ENCODE data around the gene SPRR4.
"Not testable (repeated sequence)": the region's sequence is repeated elsewhere in the genome, so short reads cannot be mapped to it uniquely, and the experiment has no call there.

SPRR4 gene

DNA sequence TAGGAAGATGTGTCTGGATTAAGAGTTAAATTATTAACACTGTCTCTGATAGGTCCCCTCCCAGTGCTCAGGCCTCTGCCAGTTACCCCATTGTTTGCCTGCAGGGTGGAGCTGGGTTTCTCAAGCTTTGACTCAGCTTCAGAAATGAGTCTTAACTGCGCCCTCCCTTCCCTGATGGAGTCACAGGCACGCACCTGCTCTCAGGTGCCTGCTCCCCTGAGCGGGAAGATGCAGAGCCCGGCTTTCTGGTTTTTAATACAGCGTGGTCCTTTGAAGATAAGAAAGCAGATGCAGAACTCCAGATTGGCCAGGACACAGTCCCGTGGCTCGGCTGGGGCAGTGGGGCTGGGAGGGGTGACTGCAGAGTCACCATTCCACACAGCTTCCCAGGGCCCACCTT, 3.2 kb upstream of the SPRR4 start:
- DNase-seq: no peak

DNA sequence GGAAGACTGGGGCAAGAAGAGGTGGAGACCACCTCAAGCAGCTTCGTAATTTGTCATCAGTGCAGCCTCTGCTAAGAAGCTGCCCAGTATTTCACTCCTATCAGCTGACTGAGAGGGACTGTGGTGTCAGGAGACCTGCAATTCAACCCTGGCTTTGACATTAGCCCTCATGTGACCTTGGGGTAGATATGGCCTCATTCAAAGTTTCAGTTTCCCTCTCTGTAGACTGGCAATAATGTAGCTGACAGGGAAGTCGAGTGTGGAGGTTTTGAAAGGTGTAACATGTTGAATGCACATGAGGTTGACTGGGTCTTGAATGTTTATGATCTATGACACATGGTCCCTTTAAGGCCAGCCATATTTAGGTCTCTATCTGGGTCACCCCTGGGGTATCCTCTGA, 2.2 kb upstream of the SPRR4 start:
- no peak for DNase-seq

DNA sequence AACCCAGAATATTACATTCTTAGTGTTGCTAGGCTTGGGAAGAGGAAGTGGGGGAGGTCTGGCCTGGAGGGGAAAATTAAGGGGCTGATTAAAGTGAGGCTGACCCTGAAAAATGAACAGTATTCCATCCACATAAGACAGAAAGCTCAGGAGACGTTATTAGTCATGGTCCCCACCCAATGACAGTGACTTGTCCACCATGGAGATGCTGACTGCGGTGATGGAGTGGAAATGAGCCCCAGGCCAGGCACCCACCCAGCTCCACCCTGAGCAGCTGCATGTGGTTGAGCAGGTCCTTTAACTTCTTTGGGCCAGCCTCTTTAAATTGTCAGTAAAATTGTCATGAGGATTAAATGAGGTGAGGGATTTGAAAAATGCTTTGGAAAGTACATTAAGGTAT, 1.4 kb upstream of the SPRR4 start:
- no peak for DNase-seq

DNA sequence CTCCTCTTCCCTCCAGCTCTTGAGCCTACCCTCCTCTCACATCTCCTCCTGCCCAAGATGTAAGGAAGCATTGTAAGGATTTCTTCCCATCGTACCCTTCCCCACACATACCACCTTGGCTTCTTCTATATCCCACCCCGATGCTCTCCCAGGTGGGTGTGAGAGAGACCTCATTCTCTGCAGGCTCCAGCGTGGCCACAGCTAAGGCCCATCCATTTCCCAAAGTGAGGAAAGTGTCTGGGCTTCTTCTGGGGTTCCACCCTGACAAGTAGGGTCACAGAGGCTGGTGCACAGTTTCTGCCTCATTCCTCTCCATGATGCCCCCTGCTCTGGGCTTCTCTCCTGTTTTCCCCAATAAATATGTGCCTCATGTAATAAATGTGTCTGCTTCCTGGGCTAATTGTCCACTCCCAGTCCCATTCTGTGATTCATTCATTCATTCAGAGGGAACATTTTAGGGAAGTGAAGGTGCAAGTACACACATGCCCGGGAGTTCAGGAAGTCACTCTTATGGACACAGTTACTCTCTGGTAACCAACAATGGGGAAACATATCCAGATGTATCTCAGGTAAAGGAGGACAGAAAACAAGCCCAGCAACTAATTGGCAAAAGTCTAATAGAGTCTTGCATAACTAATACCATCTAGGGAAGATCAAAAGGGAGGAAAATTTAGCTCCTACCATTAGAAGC, 1.9 kb downstream of the SPRR4 start:
- no peak for DNase-seq

DNA sequence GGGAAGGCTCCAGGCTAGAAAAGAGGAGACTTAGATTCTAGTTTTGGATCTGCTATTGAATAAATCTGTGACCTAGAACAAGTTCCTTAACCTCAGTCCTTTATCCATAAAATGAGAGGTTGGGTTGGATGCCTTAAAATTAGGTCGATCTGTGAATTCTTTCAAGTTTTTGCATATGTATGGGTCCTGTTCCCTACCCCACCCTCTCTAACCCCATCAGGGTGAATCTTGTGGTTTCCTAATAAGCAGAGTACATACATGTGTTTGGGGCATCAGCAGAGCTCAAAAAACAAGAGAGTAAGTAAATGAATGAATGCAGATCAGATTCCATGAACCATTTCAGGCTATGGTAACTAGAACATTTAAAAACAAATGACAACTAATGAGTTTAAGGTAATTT, 6.2 kb downstream of the SPRR4 start:
- no peak for DNase-seq

DNA sequence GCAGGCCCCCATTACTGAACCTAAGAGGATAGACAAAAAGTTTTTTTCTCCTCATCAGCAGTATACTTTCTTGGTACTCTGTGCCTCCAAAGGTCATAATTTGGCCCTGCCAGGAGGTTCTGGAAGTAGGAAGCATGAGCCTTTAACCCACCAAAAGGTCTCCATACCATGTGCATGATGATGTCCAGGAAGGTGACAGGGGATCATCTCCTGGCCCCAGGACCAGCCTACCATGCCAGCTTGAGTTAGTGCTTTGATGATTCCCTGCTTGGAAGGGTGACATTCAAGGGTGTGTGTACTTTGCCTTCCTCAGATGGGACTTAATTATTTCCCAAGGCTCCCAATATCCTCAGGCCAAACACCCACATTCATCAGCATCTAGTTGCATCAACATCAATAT, 7.2 kb downstream of the SPRR4 start:
- no peak for DNase-seq

DNA sequence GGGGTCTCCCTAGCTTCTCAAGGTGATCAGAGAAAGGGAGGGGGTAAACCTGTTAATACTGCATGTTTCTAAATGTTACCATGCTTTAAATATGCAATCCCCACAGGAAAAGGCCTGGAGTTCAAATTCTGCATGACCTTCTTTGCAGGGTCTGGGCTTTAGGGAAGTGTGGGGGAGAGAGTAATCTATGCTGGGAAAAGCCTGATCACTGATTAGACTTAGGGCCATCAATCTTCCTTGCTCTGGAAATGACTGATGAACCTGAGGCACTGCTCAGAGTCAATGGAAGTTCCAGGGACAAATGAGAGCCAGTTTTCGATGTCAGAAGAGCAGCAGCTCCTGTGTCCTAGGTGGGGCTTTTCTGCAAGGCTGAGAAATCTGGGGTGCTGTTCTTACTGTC, 10.2 kb downstream of the SPRR4 start:
- no peak for DNase-seq

DNA sequence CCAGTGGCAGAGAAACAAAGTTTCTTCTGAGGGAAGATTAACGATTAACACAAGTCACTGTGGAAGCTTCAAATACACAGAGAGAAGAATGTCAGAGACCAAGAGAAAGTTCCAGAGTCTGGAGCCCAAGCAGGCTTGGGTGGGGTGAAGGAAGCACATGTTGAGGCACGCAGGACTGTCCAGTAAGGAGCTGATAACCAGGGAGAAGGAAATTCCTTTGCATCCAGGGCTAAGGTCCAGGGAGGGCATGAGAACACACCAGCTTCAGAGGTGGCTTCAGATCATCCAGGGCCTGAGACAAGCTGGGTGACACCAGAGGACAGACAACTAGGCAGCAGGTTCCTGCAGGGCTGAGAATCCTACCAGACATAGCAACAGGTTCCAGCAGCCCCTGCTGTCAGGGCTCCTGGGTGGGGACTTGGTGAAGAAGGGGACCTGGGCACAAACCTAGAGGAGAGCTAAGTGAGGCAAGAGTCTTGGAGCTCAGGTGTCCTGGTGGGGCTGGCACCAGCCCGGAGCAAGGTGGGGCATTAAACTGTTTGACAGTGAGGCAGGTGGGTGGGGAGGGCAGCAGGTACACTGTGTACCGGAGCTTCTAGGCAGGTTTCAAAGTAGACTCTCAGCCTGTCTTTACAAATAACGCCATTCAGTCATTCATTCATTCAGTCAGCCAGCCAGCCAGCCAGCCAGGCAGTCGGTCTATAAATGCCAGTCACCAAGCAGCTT, 10.9 kb downstream of the SPRR4 start:
- DNase-seq: no peak

DNA sequence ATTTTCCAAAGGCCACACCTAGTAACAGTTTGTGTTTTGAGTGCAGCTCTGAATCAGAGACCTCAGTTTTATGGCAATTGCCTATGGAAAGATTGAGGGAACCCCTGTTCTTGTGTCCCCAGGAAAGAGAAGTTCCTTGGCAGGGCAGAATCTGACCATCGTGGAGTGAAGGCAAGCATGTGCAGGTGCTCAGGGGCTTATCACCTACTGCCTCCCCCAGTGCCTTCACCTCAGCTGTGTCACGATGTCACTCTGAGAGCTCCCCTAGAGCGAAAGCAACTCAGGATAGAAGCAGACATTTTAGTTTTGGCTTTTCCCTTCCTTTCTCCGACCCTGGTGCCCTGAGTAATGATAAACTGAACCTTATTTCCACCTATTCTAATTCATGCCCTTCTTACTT, 11.6 kb downstream of the SPRR4 start:
- no peak for DNase-seq

DNA sequence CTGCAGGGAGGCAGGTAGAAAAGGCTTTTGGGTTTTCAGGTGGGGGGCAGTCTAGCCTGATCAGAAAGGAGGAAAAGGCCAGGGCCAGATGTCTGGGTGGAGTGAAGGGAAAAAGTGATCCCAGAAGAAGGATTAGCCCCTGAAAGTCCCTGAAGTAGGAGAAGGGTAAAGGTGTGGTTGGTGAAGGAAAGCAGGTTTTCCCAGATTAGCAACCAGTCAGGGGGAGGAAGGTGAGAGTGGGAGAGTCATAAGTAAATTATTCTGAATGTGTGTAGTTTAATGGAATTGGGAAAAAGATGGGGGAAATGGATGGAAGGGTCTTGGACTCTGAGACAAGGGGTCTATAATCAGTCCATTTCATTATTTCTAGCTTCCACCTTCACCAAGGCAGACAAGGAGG, 12.8 kb downstream of the SPRR4 start:
- no peak for DNase-seq

DNA sequence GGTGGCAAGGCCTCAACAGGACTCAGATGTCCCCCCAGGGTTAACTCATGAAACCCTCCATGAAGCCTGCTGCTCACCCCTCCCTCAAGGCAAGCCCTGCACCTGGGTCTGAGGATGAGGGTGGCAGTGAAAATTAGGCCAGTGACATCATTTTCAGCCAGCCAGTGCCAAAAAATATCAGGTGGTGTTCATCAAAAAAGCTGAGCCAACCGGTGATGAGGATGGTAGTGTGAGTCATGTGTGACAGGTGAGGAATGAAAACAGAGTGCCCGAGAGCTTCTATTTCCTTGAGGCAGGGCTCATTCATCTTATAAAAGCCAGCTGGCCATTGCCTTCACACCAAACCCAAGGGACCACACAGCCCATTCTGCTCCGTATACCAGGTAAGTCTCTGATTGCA, 13.3 kb downstream of the SPRR4 start, which contains the start of gene SPRR1A:
SPRR1A (plus strand) TSS at position 339 of the 400 bp plus-strand sequence. CDS start 1,150 bp downstream, outside the sequence.
- no peak for DNase-seq

DNA sequence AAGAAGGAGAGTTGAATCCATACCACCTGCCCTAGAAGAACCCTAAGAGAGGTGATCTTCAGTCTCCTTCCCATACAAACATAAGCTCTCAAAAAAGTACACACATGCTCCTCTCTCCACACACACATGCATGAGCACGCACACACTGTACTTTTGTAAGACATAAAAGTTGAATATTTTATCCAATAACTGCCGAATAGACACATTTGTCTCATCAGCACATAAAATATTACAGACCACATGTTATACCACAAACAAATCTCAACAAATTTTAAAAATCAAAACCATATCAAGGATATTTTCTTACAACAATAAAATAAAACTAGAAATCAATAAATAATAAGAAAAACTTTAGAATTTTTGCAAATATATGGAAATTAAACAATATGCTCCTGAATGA, 16.1 kb downstream of the SPRR4 start:
- no peak for DNase-seq

DNA sequence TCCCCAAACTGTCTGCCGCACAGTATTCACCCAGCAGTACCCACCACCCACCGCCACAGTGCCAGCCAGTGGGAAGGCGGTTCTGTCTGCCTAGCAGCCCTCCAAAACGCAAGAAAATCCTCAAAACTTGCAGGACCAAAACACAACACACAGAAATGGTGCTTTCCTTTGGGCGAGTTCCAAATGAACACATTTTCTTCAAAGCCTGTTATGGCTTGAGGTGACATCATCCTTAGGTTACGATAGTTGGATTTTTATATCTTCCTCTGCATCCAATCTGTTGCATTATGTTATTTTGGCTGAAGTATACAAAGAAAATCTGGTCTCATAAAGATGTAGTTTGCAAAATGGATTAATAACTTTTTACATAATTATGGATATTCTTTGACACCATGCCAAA, 22.7 kb downstream of the SPRR4 start:
- no peak for DNase-seq

DNA sequence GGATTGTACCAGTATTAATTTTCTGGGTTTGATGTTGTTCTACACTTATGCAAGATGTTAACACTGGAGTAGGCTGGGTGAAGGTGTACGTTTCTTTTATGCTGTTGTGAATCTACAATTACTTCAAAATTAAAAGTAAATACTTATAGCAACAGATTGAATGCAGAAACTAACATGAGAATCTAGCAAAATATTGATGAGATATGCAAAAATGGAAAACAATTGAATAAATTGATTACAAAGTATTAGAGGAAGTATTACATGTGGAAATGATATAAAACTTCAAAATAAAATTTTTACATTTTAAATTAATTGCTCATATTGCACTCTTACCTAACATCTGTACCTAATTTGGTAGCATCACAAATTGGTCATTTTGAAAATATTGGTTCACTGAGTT, 25.4 kb downstream of the SPRR4 start:
- no peak for DNase-seq

DNA sequence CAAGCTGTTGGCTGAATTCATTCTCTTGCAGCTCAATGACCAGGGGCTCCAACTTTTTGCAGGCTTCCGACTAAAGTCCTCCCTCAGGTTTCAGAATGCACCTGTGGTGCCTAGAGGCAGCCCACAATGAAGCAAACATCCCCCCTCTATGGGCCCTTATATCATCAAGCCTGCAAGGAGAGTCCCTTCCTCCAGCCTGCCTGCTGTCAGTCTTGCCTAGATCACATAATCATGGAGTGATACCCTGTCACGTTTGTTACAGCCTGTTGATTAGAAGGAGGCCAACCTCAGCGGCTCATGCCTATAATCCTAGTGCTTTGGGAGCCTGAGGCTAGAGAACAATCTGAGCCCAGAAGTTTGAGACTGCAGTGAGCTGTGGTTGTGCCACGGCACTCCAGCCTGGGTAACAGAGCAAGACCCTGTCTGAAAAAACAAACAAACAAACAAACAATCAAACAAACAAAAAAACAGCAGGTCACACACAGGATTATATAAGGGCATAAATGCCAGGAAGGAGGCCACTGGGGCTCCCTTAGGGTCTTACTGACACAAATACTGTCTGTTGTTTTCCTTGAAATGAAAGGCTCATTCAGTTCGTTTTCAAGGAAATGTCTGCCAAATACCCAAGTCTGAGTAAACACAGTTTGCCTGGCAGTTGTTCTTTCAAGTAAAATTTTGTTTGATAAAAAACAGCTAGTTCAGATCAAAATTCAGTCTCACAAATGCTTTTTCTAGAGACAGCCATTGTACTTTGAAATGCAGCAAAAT, 26.4 kb downstream of the SPRR4 start:
- no peak for DNase-seq

DNA sequence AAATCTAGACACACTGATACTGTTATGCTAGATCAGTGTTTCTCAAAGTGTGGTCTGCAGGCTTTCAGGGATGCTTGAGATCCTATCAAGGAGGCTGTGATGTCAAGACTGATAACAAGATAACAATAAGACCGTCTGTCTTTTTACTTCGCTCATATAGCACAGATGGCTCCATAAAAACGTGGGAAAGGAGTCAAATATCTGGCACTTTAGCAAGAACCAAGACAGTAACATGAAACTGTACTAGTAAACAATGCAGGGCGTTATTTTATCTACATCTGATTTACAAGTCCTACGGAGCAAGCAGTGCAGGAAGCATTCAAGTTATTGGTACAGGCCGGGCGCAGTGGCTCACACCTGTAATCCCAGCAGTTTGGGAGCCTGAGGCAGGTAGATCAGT, 27.5 kb downstream of the SPRR4 start:
- DNase-seq: no peak

DNA sequence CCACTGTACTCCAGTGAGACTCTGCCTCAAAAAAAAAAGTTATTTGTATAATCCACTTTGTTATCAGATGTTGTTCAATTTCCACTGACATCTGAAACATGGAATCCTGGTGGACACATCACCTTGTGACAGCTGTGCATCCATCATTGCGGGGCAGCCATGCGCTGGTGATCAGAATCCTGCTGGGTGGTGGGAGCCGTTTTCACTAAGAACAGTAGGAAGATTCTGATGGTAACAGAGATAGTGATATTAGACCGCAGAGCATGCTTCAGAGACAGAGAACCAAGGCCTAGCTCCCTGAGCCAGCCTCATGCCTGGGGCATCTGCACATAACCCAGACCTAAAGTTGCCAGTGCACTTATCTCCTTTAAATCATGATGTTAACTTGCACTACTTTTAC, 28.0 kb downstream of the SPRR4 start:
- no peak for DNase-seq

DNA sequence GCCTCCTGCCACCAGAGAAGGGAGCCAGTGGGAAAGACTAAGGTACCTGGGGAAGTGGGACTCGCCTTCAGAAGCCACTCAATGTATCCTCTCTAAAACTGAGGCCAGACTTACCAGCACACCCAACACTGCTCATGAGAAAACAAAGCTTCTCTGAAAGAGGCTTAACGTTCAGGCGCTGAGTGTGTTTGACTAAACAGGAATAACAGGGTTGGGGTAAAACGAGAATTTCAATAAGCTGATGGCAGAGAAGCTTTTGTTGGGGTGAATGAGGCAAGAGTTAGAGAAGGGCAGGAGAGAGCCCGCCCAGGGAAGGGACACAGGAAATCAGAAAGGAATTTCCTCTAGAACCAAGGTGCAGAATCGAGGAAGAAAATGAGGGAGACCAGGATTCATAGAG, 29.4 kb downstream of the SPRR4 start:
- no peak for DNase-seq

DNA sequence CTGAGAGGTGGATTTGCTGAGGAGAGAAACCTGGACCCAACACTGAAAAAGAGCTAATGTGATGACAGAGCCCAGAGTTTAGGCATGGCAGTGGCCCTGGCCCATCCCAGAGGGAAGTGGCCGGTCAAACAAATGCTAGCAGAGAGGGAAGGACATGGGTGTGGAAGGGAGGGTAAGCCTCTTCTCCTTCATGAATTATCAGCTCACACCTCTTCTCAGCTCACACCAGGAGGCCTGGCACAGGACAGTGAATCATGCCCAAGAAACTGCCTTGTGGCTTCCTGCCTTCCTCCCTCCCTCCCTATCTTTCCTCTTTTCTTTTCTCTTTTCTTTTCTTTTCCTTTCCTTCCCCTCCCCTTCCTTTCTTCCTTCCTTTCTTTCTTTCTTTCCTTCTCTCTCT, 29.8 kb downstream of the SPRR4 start:
- no peak for DNase-seq

DNA sequence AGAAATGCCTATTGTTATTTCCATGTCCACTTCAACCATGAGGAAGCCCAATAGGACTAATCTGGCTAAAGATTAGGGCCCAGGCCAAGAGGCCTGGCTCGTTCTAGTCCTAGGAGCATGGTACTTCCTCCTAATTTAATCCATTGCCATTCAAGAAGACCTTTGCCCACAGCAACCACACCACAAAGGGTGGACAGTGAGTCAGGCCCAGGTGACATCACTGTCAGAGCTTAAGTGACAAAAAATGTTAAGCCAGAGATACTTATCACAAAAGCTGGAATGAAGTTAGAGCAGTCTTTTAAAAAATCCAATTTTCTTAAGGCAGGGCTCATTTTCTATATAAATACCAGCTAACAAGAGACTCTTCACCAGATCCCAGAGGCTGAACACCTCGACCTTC, 30.9 kb downstream of the SPRR4 start, which contains the start of gene SPRR3:
SPRR3 (plus strand) TSS at position 368 of the 400 bp plus-strand sequence. CDS start 1,272 bp downstream, outside the sequence.
- no peak for DNase-seq

DNA sequence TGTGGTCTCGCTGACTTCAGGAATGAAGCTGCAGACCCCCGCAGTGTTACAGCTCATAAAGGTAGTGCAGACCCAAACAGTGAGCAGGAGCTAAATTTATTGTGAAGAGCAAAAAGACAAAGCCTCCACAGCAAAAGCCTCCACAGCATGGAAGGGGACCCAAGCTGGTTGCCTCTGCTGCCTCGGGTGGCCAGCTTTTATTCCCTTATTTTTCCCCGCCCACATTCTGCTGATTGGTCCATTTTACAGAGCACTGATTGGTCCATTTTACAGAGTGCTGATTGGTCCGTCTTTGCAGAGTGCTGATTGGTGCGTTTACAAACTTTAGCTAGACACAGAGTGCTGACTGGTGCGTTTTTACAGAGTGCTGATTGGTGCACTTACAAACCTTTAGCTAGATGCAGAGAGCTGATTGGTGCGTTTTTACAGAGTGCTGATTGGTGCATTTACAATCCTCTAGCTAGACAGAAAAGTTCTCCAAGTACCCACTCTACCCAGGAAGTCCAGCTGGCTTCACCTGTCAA, 40.8 kb downstream of the SPRR4 start:
- not testable (repeated sequence) for DNase-seq

DNA sequence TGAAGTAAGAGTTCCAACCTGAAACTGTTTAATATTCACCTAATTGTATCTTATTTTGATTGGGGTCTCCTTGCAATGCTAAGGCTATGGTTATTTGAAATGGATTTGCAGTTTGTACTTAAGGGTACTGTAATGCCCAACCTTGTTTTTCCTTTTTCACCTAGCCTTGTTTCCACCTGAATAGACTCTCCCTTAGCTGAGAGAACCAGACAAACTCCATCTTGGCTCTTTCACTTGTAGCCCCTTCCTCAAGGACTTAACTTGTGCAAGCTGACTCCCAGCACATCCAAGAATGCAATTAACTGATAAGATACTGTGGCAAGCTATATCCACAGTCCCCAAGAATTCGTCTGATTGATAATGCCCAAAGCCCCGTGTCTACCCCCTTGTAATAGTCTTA, 51.4 kb downstream of the SPRR4 start:
- not testable (repeated sequence) for DNase-seq
